Kidney tubule cell (primary cell): ENCODE measurements around the gene BIN1.
A peak's percentile ranks its signal among the peaks of the same experiment; 100 is the strongest.

Experiments used
- DNase-seq: peaks from one replicate; pipeline ENCODE4 v3.0.0-alpha.2; 2018; ENCODE audit warnings: low spot score

Gene BIN1

DNA sequence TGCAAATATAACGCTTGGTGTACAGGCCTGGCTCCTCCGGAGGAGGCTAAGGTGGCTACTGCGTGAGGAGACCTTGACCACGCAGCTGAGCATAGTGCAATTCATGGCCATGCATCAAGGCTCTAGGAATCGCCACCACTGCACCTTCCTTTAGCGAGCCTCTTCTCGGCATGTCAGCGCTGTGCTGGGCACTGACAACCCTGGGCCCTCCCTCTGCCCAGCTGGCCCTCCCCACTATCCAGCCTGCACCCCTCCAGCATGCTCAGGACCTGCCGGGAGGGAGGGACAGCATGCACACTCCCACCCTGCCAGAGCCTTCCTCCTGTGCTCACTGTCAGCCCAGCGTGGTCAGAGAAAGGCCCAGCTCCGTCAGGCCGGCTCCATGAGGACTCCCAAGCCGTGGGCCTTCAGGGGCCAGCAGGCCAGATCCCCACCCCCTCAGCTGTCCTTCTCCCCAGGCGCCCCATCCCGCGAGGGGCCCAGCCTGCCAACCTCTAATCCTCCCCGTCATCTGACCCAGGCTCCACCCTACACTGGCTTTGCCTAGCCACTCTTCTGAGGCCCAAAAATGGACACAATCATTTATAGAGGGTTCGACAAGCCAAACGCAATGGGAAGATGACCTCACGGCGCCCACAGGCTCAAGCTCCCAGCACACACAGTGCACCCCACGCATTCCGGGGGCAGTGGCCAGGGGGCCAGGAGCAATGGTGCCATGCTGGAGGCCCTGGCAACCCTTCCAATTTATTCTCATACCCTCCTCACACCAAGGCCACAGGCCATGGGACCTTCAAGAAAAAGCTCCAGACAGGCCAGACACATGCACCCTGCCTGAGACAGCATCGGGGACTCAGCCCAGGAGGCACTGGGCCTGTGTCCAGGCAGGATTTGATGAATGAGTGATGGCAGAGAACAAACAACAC, 3.5 kb downstream of the BIN1 start:
- no peak for DNase-seq

DNA sequence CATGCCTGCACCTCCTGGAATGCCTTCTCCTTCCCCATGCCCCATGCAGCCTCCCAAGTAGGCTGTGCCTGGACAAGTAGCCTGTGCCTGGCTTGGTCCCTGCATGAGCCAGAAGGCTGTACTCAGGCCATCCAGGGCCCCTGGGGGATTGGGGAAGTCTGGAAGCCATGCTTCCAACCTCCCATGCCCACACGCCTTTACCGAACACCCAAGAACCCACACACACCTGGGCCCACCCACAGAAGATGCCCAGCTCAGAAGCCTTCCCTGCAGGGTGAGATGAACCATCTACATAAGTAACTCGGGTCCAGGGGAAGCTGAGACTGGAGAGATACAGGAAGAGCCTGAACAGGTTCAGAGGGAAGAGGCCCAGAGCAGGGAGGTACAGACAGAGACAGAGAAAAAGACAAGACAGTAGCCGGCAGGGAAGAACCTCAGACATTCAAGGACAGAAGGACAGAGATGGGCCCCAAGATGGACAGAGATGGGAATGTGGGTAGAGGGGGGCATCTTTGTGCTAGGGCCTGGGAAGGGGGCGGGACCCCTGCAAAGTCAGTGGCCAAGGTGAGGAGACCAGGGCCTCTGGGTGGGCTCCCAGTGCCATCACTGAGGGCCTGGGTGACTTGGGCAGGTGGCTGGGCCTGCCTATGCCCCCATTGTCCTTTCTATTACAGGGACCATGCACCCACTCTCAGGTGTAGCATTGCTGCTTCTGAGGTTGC, 4.3 kb downstream of the BIN1 start:
- DNase-seq, result no peak

DNA sequence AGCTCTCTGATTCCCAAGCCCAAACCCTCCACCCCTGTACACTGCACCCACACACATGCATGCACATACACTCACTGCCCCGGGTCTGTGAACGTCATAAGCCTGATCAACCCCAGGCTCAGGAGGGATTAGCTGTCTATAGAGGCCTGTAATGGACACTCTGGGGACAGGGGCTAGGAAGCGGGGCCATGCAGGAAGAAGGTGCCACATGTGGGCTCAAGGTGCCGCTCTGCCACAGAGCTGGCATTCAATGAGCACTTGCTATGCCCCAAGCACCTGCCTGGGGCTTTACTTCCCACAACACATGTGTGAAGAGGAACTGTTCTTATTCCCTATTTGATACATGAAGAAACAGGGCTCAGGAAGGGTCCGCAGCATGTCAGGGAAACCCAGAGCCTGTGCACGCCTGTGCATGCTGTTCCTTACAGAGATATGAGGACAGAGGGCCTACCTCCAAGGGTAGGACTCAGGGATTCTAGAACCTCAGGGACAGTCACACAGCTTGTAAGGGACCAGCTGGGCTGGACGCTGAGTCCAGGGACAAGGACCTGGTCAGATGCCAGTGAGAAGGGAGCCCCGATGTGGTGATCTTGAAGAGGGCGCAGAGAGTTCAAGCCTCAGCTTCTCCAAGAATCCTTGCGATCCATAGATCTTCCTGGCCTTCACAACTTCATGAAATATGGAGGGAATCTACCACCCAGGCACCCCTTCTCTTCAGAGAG, 5.0 kb downstream of the BIN1 start:
- no peak for DNase-seq

DNA sequence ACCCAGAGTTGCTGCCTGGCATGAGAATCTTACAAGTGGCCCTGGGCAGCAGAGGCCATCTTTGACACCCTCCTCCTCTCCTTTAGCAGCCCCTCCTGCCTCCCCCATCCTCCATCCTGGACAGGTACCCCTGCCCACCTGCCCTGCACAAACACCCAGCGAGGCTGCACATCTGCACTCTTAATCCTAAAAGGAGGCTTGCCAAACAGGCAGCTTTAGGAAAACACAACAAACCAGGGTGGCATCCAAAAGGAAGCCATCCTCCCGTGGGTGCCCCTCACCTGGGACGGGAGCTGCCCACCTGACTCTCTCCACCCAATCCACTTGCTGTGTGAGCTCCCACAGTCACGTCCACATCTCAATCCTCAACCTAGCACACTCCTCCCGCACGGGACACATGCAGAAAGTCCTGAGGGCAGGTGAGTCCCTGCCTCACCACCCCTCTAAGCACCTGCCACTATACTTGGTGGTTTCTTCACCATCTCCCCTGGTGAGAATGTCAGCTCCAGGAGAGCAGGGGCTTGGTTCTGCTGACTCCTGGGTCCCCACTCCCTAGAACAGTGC, 5.8 kb downstream of the BIN1 start:
- DNase-seq, result no peak

DNA sequence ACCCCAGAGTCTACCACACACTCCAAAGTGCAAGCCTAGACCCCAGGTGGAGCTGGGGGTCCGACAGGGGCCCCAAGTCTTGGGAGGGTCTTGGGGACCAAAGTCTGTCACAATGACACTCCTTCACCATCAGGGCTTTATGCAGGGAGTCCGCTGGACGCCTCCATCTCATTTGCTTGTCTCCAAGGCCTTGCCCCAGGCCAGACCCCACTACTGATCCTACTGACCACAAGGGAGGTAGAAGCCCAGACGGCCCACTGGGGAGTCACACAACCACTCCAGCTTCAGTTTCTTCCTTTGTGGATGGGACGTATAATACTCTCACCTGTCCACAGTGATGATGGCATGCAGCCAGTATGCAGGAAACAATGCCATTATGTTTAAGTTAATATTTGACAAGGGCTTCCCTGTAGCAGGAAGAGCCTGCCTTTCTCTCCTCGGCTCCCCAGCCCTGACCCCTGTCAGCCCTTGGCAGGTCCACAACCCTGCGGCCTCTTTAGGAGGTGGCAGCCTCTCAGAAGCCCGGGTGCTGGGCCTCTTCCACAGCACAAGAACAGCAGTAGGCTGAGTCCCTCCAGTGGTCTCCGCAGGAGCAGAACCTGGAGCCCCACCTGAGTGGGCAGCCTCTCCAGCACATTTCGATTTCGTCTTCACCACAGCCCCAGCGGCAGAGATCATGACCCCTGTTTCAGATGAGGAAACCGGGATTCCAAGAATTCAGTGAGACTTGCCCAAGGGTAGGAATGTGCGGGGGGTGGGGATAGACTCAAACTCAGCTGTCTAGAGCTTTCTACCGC, 6.5 kb downstream of the BIN1 start:
- DNase-seq, result peak; percentile 97

DNA sequence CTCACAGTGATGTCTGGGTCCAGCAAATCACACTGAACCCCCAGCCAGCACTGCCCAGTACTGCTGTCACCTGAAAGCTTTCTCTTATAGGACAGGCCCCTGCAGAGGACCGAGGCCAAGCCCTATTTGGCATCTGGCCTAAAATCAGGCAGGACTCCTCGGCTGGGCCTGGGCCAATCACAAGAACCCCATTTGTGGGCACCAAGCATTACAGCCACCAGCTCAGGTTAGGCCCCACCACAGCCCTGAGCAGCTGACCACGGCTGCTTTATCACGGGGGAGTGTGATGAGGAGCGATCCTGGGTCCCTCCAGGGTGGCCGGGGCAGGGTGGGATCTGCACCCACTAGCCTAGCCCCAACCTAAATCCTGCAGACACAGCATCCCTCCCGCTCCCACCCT, 8.2 kb downstream of the BIN1 start:
- DNase-seq, result no peak

DNA sequence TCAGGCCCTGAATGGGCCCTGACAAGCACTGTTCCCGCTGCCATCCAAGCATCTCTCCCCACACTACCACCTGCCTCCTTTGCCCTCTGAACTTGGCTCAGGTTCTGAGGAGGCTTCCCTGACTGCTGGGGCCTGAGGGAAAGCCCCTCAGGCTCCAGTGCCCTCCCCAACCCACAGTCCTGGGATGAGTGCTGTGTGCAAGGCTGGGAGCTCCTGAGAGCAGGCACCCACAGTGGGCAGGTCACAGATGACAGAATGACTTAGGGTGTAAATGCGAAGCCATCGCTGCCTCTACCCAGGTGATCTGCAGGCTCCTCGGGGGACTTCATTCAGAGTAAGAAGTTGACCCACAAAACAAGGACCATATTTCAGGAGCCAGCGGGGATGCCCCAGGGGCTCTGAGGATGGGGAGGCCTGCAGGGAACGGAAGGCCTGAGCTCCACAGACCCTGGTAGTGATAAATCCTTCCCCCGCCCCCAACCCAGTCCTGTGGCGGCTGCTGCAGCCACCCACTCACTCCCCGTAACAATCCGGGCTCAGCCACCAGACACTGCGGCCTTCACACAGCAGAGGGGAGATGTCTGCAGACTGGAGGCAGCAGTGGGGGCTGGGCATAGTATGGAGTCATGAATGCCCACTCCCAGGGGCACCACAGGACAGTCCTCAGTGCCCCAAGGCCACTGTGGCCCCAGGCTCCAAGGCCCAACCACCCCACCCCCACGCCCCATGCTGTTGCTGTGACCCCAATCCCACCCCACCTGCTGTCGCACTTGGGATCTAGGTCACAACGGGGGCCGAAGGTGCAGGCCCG, 8.9 kb downstream of the BIN1 start:
- DNase-seq, result no peak

DNA sequence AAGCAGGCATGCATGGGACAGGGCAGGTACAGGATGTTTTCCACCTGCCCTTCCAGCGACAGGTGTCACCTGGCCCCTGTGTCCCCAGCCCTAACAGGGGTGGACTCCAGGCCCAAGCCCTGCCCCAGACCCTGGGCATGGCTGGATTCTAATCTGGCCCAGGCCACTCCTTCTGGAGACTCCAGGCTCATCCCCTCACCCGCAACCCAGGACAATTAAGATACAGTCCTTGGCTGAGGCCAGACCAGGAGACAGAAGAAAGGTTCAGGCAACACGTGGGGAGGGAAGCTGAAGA, 9.5 kb downstream of the BIN1 start:
- DNase-seq, result no peak

DNA sequence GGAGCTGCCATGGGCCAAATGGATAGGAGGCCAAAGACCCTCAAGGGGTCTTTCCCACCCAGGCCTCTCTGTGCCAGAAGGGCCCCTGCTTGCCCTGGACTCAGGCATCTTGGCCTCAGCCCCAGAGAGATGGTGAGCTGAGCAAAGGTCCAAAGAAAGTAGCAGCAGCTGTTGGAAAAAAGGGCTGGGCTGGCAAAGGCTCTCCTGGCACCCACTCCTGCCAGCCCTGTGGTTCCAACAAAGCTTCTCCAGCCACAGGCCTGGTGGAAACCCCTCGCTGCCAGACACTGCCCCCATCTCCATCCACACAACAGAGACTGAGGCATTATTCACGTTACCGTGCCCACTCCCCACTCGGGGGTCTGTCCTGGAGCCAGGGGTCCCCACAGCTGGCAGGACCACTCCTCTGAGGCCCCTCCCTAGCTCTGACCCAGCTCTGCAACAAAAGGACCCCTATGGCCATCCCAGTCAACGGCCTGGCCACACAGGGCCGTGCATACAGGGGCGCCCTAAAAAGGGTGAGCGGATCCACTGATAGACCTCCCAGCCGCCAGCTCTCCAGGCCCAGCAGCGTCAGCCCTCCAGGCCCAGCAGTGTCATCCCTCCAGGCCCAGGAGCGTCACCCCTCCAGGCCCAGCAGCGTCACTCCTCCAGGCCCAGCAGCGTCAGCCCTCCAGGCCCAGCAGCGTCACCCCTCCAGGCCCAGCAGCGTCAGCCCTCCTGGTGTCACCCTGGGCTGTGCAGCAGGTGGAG, 10.1 kb downstream of the BIN1 start:
- no peak for DNase-seq

DNA sequence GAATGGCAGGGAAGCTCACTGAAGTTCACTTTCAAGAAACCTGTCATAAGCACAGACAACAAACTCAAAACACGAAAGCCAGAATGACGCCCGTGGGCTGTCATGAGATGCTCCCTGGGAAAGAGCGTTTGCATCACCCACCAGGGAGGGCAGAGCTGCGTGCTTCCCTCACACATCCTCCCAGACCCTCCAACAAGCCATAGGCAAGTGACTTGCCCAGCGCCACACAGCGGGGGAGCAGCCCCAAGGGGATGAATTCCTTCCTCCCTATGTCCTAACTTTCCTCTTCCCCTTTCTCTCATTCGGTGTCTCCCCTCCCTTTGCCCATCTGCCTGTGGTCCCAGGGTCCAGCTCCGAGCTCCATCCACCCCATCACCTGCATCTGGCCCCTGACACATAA, 10.7 kb downstream of the BIN1 start:
- DNase-seq, result no peak

DNA sequence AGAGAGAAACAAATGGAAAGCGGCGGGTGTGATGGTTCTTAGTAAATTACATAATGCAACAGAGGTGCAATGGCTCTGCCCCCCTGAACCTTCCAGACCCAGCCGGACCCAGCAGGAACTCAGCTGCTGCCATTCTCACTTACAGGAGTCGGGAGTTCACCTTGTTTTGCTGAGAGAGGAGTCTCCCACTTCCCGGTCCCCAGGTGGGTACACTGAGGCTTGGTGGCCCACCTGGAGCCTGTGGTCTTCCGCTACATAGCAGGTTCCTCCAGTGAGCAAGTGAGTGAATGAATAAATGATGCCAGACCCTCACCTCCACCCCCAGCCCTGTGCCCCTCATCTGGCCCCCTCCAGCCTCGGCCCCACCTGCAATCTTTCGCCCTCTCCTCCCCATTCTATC, 11.2 kb downstream of the BIN1 start:
- no peak for DNase-seq

DNA sequence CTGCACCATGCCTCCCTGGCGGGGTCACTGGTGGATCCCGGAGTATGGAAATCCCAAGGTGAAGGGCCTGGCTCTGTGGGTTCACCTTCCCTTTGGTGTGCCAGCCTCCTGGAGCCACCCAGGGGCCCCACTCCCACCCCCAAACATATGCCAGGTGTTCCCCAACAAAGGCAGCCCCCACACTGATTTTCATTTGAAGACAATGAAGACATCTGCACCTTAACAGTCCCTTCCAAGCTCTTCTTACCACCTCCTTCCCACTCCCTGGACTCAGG, 11.7 kb downstream of the BIN1 start:
- no peak for DNase-seq

DNA sequence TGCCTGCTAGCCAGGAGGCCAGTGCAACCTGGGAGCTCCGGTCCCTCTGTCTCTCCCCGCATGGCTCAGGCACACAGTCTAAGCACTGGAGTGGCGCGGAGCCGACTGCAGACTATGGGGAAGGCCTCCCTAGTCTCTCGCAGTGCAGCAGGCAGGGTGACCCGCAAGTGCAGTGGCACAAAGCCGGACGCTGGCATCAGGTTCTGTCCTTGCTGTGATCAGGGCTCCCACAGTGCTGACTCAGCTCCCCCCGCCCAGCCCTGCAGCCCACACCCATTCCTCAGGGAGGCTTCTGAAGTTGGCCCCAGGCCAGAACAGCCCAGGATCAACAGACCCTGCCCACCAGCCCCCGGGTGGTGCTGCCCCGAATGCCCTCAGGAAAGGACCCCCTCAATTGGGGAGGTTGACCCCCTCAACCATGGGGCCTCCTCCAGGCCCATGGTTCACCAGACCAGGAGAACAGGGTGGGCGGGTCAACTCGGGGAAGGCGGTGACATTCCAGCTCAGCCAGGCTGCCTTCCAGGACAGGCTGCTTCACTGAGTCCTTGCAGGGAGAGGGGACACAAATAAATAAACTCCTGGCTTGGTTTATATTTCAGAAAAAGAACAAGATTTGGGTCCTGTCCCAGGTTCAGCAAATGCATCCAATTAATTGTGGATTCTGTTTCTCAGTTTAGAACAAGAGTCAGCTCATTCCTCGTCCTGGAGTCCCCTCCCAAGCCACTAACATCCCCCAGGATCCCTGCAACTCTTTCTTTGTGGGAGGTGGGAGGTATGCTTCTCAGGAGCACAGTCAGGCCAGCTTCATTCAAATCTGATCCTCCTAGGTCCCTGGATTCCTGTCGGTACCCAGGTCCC, 12.2 kb downstream of the BIN1 start:
- DNase-seq, result peak; percentile 61

DNA sequence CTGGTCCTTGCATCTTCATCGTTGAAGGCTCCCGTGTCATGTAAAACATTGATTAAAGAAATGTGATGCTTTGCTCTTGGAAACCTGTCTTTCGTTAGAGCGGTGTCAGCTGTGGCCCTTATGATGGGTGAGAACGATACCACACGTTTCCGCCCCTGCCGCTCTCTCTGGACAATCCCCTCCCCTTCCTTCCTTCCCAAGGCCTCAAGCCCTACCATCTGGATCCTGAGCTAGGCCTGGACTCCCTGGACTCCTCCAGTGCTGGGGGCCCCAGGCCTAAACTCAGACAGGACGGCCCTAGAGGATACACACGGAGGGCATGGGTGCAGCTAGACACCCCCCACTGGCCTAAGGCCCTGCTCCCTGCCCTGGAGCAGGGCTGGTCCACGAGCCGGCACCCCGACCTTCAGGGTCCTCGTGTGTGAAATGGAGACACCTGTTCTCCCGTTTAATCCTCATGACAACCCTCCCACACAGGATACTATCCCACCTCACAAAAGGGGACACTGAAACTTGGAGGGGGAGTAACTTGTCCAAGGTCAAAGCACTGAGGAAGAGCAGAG, 13.2 kb downstream of the BIN1 start:
- no peak for DNase-seq

DNA sequence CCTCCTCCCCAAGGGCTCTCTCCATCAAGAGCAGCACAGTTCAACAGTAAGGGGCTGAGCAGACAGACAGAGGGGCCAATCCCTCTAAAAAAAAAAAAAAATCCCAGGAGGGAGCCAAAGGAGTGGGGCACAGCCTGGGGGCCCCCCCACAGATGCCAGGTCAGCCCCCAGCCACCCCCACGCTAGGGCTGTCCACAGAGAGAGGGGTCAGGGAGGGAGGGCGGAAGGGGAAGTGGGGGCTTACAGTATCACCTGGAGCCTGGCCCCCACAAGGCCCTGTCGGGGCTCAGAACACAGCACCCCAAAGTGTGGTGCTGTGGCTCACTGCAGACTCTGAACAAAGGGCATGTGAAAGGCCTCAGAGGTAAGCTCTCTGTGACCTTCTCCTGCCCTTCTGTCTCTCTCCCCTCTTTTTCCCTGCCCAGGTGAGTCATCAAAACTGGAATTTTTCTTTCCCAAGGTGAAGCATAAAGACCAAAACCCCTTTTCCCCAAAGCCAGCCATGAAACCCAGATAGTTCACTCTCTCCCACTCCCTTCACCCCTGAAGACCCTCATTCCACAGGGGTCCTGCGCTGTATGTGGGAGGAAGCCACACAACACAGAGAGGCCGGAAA, 13.9 kb downstream of the BIN1 start:
- DNase-seq, result no peak

DNA sequence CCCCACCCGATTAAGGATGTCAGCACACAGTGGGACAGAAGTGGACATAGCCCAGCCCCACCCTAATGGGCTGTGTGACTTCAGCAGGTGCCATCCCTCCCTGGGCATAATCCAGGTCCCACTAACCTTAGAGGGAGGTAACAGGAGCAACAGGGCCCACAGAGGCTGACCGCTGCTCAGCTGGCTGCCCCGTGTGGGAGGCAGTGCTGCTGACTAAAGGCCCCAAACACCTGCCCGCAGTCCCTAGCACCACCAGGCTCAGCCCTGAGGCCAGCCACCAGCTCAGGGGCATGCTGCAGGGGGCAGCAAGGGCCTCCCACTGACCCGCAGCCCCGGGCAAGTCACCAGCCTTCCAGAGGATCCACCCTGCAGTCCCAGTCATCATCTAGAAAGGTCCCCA, 14.6 kb downstream of the BIN1 start:
- no peak for DNase-seq

DNA sequence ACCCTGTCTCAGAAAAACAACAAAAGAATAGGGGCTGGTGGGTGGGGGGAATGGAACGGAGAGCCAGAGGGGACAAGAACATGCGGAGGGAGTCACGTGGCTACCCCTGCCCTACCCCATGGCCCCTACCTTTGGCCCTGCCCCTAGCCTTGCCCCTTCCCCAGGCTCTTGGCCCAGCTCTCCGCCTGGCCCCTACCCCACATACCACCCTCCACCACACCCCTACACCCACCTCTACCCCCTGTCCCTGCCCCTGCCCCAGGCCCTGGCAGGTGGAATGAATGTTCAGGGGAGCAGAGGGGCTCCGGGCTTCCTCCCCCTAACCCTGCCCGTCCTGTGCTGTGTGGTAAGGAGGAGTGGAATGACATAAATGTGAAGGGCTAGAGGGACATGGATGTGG, 15.1 kb downstream of the BIN1 start:
- DNase-seq, result no peak

DNA sequence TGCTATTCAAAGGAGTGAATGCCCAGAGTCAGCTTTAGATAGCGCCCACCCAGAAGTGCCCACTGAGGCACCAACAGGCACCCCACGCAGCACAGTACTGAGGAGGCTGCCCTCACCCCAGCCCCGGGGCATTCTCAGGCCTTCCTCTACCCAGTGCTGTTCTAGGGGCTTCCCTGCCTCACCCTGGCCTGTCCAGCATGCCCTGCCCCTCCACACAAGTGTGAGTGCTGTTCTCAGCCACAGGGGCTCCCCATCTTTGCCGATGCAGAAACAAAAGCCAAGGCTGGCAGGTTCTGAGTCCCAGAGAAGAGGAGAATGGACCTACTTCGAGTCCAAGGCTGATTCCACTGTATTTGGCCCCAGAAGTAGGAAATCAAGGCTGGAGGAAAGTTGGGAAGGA, 15.8 kb downstream of the BIN1 start:
- DNase-seq, result no peak
